ENCODE results near the gene CCDC24.

The CCDC24 gene

DNA sequence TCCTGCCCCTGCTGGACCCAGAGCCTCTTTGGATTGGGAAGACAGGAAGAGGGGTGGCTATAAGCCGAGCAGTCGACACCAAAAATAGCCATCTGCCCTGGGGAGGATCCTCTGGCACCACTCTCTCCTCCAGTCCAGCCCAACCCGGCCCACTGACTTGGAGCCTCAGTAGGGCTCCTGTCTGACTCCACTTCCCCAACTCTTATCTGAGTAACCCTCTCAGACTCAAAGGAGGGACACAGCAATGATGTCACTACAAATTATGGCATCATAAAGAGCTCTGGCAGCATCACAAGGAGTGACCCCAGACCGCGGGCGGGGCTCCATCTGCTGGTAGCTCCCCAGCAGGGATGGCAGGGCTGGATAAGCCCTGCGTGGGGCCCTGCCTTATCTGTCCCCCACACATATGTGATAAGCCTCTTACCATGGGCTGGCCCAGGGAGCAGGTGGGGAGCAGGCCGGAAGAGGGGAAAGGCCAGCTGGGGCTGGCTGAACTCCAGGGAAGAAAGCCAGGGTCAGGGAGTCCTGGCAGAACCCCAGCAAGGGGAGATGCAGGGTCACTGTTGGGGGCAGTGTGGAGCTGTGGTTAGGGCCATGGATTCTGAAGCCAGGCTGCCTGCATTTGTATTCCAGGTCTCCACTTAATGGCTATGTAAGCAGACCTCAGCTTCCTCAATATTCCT lies 44.5 kb downstream of the CCDC24 start:
- H3K27ac ChIP-seq, result no peak overlapping the region
- TF ChIP-seq, protein P1, sequence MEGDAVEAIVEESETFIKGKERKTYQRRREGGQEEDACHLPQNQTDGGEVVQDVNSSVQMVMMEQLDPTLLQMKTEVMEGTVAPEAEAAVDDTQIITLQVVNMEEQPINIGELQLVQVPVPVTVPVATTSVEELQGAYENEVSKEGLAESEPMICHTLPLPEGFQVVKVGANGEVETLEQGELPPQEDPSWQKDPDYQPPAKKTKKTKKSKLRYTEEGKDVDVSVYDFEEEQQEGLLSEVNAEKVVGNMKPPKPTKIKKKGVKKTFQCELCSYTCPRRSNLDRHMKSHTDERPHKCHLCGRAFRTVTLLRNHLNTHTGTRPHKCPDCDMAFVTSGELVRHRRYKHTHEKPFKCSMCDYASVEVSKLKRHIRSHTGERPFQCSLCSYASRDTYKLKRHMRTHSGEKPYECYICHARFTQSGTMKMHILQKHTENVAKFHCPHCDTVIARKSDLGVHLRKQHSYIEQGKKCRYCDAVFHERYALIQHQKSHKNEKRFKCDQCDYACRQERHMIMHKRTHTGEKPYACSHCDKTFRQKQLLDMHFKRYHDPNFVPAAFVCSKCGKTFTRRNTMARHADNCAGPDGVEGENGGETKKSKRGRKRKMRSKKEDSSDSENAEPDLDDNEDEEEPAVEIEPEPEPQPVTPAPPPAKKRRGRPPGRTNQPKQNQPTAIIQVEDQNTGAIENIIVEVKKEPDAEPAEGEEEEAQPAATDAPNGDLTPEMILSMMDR (conservative IDR thresholded peaks at IDR 0.05), result no peak
- no peak for TF ChIP-seq ZFX (IDR thresholded peaks at IDR 0.05)

DNA sequence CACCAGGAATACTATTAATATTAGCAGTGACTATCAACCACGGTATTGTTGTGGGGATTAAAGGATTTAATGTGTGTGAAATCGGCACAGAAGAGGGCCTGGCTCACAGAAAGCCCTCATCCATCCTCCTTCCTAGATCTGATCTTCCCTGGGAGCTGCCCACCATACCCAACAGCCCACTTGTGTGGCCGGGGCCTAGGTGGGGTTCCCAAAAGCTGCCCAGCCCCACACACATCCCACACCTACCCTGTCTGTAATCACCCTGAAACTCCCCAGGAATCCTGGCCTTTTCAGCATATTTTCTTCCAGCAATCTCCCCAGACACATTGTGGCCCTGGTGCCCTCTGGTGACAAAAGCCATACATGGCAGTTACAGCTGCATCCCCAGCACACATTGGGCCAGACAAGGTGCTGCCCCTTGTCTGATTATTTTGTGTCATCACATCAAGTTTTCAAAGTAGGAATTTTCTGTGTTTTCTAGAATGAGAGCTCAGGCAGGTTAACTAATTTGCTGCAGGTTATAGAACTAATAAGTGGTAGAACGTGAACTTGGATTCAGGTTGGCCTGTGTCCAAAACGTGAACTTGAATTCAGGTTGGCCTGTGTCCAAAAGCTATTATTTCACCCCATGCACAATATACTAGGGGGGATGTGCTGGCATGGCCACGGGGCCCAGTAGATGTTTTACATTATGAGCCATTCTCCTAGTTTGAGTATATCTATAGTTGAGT lies 45.2 kb downstream of the CCDC24 start:
- no peak for TF ChIP-seq ZFX (IDR thresholded peaks at IDR 0.05)
- TF ChIP-seq, protein P1 (conservative IDR thresholded peaks at IDR 0.05), result peak; percentile 92
- H3K27ac ChIP-seq, result no peak overlapping the region

DNA sequence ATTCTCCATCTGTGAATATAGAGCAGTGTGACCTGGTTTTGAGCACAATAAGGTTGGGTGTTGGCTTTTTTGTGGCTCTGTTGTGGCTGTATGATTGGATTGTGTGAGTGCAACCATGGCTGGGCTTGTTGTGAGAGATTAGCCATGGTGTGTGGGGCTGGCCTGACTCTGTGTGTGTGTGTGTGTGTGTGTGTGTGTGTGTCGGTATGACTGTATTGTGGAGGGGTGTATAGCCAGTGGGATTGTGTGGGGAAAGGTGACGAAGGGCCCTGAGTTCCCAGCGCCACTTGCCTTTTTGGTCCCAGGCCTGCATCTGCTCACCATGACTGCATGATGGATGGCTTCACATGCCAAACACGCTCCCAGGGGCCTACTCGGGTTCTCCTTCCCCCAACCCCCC lies 45.8 kb downstream of the CCDC24 start:
- TF ChIP-seq ZFX (IDR thresholded peaks at IDR 0.05), result no peak
- TF ChIP-seq, protein P1 (conservative IDR thresholded peaks at IDR 0.05), result no peak
- H3K27ac ChIP-seq, result no peak overlapping the region

DNA sequence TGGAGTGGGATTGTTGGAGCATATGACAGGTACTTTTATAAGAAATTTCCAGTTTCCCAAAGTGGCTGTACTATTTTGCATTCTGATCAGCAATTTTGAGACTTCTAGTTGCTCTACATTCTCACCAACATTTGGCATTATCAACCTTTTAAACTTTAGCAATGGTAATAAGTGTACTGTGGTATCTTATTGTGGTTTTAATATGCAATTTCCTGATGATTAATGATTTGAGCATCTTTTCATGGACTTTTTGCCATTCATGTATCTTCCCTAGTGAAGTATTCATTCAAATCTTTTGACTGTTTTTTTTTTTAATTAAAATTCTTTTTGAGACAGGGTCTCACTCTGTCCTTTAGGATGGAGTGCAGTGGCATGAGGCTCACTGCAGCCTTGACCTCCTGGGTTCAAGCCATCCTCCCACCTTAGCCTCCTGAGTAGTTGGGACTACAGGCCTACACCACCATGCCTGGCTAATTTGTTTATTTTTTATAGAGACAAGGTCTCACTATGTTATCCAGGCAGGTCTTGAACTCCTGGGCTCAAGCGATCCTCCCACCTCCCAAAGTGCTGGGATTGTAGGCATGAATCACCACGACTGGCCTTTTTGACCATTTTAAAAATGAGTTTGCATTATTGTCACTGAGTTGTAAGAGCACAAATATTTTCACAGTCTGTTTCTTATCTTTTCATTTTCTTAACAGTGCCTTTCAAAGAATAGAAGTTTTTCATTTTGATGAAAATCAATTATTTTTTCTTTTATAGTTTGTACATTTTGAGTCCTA lies 47.7 kb downstream of the CCDC24 start:
- no peak overlapping the region for H3K27ac ChIP-seq
- TF ChIP-seq, protein P1 (conservative IDR thresholded peaks at IDR 0.05), result no peak
- TF ChIP-seq ZFX (IDR thresholded peaks at IDR 0.05), result no peak

DNA sequence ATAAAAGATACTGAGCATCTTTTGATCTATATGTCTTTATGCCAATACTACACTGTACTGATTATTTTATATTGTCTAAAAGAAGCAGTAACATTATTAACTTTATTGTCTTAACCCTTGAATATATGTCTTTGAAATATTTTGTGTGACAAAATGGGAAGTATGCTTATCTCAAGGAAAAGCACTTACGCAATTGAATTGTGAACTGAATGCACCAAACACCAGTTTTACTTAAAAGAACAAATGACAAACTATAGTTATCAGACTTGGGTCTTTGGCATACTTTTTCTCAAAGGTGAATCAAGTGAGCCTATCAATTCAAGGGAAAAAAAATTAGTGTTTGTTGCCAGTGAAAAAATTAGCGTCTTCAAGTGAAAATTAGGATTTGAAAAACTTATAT lies 49.0 kb downstream of the CCDC24 start:
- H3K27ac ChIP-seq, result no peak overlapping the region
- TF ChIP-seq, protein P1 (conservative IDR thresholded peaks at IDR 0.05), result no peak
- no peak for TF ChIP-seq ZFX (IDR thresholded peaks at IDR 0.05)

DNA sequence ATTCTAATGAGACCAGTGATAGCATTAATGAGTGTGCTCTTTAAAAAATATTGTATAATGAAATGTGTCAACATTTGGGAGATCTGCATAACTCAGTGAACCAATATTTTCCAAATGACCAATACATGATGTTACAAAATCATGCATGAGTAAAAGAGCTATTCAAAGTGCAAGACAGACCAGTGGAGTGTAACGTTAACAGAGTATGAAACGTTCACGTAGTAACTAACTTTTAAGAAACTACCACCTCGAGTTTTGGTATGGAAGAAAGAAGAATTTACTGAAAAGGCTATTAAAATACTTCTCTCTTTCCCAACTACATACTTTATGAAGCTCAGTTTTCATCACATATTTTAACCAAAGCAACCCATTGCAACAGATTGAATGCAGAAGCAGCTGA lies 49.4 kb downstream of the CCDC24 start:
- no peak overlapping the region for H3K27ac ChIP-seq
- no peak for TF ChIP-seq ZFX (IDR thresholded peaks at IDR 0.05)
- TF ChIP-seq, protein P1 (conservative IDR thresholded peaks at IDR 0.05), result no peak
